Skeletal muscle cell (primary cell): ENCODE measurements around the gene LIMCH1.

ENCODE experiments used
- DNase-seq: peaks from one replicate; pipeline ENCODE4 v3.0.0-alpha.2; 2010; ENCODE audit warnings: low read depth
- H3K4me3 ChIP-seq: 2 replicates; pipeline ENCODE4 v1.5.1; 2011; ENCODE audit warnings: low read depth, mild to moderate bottlenecking, control low read depth, low read length, moderate library complexity

LIMCH1 gene

DNA sequence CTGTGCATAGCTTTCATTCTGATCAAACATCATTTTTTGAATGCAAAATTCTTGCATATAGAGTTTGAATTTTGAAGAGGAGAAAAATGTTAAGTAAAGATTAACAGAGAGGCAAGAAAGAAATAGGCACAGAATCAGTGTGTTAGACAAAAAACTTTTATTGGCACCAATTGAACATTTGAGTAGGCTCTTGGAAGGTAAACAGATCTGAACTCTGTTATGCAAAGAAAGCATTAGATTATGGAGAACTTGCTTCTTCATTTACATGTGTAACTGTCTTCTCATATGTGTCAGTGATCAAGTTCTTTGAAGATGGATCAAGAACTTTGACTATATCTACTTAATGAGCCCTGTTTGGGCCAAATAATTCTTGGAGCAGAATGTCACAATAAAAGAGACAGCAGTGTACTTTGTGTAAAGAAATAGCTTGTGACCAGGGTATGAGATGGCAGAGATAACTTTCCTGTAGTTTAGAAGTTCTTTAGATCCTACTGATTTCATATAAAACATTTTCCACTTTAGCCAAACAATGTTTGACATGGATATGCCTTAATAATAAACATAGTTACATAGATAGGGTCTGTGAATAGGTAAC is 61.3 kb downstream of the LIMCH1 start:
- no peak for DNase-seq
- H3K4me3 ChIP-seq = no peak overlapping the region

DNA sequence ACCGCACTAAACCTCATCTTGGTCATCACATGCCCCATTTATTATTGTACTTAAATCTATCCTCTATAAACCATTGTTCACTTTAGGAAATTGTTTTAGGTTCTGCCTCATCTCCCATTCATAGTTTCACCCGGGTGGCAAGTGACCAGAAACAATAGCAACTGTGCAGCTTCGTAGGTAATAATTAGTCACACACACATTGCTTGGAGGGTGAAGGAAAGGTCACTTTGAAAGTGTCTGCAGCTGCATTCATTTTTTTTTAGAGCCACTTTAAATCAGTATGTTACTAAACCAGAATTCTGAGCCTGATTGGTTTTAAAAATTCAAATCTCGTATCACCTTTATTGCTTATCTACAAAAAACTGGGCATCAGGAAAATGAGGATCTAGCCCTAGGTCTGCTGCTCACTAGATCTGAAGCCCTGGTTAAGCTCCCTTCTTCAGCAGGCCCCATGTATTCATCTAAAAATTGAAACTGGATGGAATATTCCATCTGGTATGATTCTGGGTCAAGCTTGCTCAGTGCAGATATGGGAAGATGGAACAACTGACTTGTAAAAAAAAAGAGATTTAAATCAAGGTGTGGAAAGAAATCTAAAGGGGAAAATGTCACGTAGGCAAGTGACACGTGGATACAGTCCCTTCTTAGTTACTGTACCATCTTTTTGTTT is 62.4 kb downstream of the LIMCH1 start:
- no peak overlapping the region for H3K4me3 ChIP-seq
- no peak for DNase-seq

DNA sequence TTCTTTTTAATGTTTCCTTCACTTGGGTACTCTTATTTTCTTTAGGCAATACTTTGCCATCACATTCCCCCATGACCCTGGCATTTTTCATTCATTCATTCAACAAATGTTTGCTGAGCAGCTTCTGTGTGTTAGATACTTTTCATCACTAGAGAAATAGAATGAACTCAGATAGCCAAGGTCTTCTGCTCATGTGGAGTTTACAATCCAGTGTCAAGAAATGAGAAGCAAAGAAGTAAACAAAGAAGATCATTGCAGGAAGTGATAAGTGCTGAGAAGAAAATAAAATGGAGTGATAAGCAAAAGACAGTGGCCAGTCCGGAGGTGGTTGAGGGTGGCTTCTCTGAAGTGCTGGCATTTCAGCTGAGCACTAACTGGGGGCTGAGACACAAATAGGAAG is 63.1 kb downstream of the LIMCH1 start:
- no peak for DNase-seq

DNA sequence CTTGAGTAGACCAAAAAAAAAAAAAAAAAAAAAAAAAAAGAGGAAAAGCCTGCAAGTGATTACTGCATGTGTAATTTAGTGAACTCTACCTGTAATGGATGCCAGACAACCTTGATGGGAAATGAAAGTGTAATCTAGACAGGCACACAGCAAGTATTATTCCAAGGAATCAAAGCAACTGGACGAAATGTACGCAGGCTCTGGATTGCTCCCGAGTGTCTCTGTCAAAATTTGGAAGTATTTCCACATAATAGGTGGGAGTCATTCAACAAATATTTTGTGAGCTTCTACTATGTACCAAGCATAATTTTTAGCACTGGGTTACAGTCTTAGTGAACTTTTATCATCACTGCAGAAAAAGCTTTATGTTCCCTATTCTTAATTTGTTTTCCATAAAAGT is 64.2 kb downstream of the LIMCH1 start:
- no peak overlapping the region for H3K4me3 ChIP-seq
- no peak for DNase-seq

More for the DNA sequence above, 63.1 kb downstream of the LIMCH1 start:
- no peak overlapping the region for H3K4me3 ChIP-seq

DNA sequence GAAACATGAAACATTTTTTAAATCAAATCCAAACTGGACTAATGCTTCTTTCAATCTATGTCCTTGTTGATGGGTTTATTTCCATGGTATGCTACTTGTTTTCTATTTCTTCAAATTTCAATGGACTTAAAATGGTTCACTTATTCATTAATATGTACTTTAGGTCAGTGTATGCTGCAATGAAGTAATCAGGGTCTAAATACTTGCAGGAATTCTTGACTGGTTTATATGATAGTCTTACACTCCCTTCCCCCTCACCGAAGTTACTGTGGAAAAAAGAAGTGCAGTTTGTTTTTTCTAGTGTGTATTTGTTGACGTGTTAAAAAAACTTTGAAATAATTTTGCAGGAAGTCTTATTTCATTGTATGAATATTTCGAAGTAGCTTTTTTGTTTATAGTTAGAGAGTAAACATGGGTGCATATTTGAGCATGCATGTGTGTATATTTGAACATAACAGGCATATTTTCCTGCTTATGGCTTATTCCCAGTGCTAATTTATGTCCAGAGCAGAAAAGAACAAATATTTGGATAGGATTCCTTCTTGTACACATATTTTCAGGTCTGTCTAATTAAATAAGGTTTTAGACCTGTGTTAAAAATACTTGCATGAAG is 65.0 kb downstream of the LIMCH1 start:
- DNase-seq = no peak
- no peak overlapping the region for H3K4me3 ChIP-seq

DNA sequence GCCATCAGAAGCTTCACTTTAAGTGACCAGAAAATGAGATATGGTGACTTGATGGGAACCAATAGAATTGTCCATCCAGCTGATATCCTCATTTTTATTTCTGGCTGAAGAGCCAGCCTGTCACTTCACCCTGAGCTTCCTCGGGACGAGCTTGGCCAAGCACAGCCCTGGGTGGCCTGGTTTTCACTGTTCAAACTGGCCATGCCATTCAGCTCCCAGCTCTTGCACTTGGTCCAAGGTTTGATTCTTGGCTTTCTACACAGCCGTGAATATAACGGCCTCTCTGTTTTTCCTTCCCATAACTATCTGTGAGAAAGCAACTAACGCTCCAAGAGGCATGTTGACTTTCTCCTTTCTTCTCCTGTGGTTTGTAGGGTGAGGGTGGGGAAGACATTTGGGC is 71.9 kb downstream of the LIMCH1 start:
- no peak for DNase-seq
- H3K4me3 ChIP-seq = no peak overlapping the region

DNA sequence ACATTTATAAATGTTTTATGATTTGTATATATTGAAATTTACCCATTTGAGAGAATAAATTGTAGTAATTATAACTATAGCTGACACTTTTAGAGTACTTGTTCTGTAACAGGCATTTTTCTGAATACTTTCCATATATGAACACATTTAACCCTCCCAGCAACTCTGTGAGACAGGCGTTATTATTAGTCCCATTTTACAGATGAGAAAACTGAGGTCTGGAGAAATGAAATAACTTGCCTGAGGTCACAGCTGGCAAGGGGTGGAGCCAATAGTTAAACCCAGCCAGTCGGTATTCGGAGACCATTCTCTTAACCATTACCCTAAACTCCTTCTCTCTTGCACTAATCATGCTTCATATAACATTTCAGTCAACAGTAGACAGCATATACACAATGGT is 72.5 kb downstream of the LIMCH1 start:
- no peak for DNase-seq
- H3K4me3 ChIP-seq = no peak overlapping the region

DNA sequence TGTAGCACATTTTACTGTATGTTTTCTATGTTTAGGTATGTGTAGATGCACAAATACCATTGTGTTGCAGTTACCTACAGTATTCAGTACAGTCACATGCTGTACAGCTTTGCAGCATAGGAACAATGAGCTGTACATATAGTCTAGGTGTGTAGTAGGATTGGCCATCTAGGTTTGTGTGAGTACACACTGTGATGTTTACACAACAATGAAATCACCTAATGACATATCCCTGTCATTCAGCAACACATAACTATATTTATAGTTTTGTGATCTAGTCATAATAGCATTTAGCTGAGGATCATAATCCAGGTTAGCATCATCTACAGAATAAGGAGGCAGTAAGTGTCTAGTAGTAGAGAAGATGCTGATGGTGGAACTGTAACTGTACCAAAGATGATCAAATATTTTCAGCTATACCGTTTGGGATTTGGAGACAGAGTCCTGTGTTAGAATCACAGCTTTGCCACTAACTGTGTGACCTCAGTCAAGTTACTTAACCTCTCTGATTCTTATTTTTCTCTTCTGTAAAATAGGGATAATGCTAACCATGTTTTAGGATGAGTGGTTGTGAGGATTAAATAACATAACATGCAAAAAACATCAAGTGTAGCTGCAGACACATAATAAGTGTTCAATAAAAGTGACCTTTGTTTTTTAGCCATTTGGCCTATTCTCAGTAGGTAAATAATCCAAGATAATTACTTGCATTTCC is 73.3 kb downstream of the LIMCH1 start:
- no peak for DNase-seq
- no peak overlapping the region for H3K4me3 ChIP-seq

DNA sequence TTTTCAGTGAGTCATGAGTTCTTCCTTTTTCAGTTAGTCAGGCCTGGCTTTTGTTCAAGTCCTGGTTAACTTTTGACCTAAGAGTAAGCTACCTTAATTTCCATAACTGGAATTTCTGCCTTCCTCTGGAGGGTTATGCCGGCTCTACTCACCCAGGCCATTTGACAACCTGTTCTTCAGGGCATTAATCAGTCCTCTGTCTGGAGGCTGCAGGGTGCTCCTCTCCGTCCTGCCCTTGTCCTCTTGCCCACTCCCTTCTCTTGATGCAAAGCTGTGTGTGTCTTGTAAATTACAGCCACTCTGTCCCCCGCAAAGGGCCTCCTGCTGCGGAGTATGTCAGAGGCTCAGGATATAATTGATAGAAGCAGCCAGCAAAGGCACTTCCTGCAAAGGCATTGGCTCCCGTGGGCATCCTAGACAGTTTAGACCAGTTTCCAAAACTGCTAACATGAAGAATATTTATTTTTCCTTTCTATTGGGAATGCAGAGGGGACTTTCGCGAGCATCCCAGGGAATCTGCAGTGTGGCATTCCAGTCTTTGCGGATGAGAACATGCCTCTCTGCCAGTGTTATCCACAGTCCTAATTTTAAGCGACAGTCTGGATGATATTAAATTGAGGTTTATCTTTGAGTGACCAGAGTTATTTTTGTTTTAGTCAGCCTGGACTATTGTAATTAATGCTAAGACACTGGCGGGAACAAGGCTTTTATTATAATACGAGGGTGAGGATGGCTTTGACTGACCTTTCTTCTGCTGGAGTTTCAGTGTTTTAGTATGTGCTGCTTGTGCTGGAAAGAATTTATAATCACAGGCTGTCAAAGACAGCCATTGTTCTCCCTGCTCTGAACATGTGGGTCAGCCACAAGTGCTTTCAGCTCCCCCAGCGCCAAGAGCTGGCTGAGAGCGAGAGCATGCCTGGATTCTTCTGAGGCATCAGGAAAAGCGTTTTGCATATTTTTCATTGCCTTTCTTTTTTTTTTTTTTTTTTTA is 74.2 kb downstream of the LIMCH1 start:
- no peak overlapping the region for H3K4me3 ChIP-seq
- no peak for DNase-seq

DNA sequence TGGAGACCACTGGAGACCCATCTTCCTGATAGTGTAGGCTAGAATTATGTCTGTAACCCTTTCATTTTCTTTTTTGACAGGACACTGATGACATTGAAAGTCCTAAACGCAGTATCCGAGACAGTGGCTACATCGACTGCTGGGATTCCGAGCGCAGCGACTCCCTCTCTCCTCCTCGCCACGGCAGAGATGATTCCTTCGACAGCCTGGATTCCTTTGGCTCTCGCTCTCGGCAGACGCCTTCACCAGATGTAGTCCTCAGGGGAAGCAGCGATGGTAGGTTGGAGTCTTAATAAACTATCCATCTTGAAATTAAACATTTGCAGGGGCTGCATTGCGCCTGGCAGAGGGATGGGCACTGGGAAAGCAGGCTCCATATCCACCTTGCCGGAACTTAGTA is 75.4 kb downstream of the LIMCH1 start:
- no peak for DNase-seq
- no peak overlapping the region for H3K4me3 ChIP-seq

DNA sequence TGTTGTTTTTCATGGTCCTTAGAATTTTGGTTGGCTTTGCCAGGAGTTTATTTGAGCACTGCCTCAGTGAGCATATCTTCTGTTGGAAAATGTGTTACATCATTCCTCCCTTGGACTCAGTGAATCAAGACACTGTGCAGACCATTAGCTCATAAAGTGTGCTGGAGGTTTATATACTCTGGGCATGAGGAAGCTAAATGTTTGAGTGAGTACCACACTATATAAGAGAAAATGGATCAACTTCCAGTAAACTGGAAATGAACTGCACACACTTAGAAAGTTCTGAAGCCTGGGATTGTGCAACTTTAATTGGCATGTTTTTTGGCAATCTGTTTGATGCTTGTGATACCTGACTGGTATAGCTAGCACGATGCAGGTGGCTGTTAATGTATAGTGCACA is 75.9 kb downstream of the LIMCH1 start:
- no peak for DNase-seq
- no peak overlapping the region for H3K4me3 ChIP-seq

DNA sequence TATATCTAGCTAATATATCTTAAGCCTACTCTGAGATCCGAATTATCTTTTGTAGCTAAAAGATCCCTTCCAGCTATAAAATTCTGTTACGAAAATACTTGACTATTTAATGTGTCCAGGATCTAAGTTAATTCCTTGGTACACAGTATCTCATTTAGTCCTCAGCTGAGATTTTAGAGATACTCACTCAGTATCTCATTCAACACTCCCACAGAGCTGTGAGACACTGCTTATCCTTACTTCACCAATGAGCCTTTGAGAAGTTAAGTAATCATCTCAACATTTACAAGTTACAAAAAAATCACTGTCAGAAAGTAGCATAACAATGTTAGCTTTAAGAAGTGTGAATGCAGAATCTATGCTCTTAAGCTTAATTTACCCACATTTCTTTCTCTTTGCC is 76.6 kb downstream of the LIMCH1 start:
- DNase-seq = no peak
- no peak overlapping the region for H3K4me3 ChIP-seq

DNA sequence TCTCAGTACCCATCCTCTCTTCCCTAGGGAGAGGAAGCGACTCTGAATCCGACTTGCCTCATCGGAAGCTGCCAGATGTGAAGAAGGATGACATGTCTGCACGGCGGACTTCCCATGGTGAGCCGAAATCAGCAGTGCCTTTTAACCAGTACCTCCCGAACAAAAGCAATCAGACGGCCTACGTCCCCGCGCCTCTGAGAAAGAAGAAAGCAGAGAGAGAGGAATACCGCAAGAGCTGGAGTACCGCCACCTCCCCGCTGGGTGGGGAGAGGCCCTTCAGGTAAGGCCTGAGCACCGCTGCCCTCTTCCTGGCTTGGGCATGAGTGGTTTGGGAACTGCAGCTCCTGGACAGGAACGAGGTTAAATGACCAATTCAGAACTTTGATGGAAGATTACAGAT is 81.2 kb downstream of the LIMCH1 start:
- no peak overlapping the region for H3K4me3 ChIP-seq
- no peak for DNase-seq

DNA sequence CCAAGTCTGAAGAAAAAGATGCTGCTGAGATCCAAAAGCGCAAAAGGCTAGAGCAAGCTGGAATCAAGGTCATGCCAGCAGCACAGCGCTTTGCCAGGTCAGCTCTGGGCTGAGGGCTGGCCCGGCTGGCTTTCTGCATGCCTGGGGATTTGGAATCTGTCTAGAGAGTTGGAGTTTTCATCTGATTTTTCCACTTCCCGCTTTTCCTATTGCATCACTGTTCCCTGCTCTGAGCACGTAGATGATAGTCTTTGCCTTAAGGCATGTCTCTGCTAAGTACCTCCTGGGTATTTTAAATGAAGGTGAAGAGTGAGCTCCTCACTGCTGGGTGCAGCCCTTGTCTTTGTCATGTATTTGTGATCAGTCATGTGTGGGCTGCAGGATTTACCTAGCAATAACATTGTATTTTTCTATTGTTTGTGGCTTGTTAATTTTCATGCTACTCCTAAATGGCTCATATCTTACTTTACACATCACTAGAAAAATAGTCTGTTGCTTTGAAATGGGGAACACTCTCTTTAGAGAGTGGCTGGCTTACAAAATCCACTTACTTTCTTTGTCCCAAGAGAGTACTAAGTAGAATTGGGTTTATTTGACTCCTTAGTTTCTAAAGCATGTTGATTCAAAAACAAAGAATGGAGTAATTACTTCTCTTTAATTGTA is 82.8 kb downstream of the LIMCH1 start:
- no peak overlapping the region for H3K4me3 ChIP-seq
- no peak for DNase-seq

DNA sequence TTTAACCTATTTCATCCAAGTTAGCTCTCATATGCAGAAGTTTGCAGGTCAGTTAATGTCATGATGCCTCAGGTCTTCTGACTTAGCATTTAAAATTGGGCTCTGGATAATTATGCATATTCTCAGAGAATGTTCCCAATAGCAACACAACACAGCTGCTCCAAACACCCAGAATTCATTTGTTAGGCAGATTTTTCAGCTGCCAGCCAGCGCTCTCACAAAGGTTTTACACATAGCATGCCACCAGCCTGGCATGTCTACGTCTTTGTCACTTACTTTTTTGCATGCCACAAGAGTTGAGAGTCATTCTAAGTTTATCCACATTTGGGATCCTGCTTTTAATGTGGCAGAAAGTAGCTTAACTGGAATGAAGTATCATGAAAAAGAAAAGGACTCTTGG is 84.8 kb downstream of the LIMCH1 start:
- DNase-seq = no peak
- H3K4me3 ChIP-seq = no peak overlapping the region

DNA sequence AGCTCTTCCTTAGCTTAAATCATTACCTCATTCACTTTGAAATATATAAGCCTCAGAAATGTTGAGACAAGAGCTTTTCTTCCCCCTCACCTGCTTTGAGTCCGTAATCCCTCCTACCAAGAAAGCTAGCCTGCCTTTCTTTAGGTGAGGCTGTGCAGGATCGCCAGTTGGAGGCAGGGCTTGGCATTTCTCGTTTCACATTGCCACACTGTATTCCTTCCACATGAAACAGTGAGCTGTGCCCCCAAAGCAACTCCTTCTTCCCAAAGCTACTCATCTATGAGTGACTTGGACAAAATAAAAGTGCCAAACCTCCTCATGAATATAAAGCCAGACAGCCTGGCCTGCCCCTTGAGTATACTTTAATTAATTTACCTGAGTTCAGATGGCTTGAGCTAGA is 86.8 kb downstream of the LIMCH1 start:
- no peak for DNase-seq
- no peak overlapping the region for H3K4me3 ChIP-seq

DNA sequence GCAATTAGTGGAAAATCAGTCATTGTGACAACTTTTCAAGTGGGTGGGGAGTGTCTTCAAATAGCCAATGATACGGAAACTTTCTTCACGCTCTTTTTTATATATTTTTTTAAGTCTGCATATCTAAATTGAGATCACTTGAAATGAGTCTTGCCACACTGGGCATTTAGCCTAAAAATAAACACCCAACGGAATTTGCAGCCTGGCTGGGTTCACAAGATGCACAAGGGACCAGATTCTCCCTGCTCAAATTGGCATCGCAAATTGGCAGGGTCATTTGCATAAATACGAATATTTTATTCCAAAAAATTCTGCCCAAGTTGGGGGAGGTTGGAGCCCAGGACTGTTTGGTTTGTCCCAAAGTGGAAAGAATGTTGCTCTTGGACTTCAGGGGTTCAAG is 87.6 kb downstream of the LIMCH1 start:
- no peak overlapping the region for H3K4me3 ChIP-seq
- no peak for DNase-seq

DNA sequence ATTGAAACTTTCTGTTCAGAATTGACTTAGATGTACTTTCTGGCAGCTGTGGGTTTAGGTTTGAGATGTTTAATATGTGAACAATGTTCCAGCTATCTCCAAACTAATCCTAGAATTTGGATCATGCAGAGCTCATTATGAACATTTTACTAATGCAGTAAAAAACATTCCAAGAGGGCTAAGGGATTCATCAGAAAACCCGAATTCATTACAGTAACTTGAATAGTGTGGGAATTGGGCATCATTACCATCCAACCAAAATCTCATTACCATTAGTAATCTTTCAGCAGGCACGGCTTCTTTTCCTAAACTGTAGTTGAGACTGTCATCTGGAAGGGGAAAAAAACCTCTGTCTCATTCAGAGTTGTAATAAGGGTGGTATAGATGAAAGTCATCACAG is 91.0 kb downstream of the LIMCH1 start:
- no peak for DNase-seq
- no peak overlapping the region for H3K4me3 ChIP-seq

DNA sequence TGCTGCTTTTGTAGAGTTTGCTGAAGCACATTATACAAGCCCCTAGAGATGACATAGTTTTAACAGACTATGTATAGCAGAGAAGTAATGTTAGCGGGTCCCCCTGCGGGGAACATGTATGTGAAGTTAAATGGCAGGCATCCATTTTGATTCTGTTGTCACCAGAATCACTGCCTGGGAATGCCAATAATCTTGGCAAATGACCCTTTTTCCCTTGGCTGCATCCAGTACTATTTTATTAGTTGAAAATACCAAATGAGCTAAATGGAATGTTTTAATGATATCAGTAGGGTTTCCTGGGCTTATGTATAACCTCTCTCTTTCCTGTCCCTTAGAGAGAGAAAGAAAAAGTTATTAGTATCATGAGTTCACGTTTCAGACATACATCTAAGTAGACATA is 93.6 kb downstream of the LIMCH1 start:
- H3K4me3 ChIP-seq = no peak overlapping the region
- no peak for DNase-seq
